ENCODE data around the gene VPS39.

The VPS39 gene

DNA sequence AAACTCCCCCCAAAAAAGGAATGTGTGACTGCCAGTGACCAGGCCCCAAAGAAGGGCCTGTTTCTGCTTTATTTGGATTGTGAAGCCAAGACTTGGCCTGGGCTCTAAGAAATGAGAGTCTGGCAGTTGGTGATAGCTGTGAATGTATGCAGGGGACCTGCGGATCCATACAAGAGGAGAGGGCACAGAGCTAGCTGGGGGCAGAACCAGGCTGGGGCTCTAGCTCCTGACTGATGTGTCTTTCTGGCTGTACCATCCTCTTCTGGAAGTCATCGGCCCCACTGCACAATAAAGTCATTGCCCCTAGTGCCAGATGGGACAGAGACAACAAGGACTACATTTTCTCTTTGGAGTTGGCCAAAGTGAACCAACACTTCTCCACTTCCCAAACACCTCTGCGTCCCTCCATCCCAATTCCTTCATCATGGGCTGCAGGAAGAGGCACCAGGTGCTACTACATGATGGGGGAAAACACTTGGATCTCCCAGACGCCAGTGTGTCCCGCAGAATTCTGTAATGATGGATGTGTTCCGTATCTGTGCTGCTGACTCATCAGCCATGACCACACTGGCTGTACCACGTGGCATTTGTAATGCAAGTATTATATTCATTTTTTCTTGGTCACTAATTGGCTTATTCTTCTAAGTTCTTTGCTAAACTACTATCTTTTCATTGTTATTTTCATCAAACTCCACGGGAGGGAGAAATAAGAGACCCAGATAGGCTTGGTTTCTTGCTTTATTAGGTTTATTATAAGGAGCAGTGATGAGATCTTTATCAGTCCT, 49.9 kb downstream of the VPS39 start:
- no peak for DNase-seq (ENCODE audit: low read depth in 2 of 2)

DNA sequence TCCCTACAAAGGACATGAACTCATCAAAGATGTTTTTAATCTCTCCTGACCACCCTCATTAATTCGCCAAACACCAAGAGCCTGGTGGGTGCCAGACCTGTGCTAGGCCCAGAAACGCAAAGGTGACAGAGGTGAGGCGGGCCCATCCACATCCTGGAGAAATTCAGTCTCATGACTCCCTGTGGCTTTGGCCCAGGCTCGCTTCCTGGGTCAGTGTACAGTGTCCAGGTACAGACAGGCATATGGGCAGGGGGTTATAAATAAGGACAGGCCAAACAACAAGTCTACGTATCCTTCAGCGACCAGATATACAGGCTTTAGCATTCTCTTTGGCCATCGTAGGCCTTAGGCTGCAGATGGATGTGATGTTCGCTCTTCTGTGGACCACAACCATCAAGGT, 50.7 kb downstream of the VPS39 start:
- DNase-seq (ENCODE audit: low read depth in 2 of 2): no peak

- no peak for DNase-seq (ENCODE audit: low read depth in 2 of 2)
Measured at GRCh38 chr15:42156243-42156922, 51.7 kb downstream of the VPS39 start, which contains the start of gene PLA2G4F. Gene PLA2G4F (minus strand): TSS chr15:42156636. CDS start chr15:42156549, 87 bp downstream.

DNA sequence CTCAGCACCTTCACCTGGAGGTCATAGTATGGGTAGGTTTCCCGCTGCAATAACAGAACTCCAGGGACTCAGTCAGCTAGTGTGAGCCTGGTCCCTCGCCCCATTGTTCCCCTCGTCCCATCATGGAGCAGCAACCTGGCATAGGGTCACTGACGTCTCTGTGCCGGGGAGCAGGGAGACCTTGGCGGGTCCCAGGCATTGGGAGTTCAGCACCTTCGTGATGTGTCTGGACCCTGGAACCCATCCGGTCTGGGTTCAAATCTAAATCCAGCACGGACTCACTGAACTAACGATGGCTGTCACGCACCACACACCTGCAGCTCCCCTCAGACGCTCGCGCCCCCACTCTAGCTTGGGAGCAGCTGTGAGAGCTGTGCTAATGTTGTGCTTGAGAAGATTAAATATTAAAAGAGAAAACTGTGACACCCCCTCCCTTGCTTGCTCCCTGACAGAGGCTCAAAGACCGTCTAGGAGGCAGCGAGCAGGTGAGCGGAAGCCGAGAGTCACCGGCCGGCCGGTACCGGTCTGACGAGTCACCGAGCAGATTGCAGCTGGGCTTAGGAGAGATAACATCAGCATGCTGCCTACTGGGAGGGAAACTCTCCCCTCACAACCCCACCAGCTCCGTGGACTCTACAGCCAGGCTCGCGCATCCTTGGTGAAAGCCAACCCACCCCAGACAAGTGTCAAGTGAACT, 52.4 kb downstream of the VPS39 start:
- no peak for DNase-seq (ENCODE audit: low read depth in 2 of 2)

DNA sequence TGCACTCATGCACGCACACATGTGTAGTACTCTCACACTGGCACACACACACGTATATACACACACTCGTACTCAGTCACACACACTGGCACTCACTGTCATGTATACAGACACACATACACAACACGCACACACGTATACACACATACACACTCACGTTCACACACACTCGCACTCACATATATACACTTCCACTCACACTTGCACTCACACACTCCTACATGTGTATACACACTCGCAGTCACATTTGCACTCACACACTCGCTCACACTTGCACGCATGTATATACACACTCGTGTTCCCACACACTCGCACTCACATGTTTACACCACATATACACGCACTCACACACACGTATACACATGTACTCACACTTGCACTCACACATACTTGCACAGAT, 53.1 kb downstream of the VPS39 start:
- no peak for DNase-seq (ENCODE audit: low read depth in 2 of 2)

DNA sequence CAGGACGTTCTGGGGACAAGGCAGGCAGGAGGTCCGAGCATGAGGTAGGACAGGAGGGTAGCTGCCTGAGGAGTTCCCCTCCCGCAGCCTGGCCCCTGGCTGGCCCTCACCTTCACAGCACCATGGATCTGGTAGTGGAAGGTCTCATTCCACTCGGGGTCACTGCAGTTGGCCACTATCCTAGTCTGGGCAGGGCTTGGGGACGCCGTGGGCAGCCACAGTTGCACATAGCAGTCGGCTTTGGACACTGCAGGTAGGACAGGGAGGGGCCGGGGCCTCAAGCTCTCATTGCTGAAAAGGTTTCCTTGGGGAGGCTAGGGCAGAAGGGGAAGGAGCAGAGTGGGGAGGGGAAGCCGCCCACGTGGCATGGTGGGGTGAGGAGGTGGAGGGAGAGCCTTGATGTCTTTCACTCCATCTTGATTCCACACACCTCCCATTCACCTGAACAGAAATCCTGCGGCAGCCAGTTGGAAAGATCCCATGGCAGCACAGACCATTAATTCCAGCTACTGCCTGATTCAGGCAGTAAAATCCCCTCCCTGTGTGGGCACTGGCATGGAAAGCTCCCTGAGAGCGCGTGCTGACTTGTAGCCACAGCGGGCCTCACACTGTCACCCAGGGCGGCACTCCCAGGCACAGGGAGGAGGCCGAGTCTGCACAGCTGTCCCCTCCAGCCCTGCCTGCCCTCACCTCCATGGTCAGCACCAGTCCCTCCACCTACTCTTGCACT, 53.7 kb downstream of the VPS39 start:
- no peak for DNase-seq (ENCODE audit: low read depth in 2 of 2)

DNA sequence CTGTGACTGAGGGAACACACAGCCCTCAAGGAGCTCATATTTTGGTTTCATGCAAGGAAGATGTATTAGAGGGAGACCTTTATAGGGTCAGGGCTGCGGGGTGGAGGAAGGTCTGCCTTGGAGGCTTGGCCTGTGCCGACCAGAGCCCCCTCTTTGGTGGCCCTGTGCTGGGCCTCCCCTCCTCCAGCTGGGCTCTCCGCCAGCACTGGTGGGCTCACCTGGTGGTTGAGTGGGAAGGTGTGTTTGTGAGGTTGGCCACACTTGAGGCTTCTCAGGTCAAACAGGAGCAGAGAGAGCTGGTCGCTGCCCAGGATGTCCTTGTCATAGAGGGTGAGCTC, 54.3 kb downstream of the VPS39 start:
- DNase-seq (ENCODE audit: low read depth in 2 of 2): no peak

DNA sequence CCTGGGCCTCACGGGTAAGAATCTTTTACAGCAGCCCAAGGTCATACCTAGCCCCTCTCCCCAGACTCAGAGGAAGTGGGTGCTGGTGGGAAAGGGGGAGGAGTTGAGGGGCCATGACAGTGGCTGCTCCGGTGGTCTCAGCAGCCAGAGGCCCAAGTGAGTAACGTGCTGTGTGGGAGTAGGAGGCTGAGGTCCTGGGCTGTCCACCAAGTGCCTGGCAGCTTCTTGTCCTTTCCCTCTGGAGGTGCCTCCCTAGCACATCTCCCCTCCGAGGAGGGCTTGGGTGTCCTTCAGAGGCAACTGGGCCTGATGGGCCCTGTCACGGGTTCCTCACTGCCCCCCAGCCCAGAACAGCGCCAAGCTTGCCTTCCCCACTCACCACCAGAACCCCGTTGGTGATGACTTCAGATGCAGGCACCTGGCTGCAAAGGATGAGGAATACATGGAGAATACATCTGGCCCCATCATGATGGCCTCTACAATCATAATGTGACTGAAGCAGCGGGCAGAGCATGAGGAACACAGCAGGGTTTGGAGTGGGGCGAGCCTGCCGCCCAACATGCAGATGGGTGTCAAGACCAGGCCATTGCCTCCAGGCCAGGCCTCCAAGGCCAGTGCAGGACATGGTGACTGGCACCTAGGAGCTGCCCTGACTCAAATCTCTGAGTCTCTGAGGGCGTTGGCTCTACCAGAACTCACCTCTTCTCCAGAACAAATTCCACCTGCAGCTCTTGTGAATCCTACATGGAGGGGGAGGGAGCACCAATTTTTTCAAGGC, 55.0 kb downstream of the VPS39 start:
- DNase-seq (ENCODE audit: low read depth in 2 of 2): no peak

DNA sequence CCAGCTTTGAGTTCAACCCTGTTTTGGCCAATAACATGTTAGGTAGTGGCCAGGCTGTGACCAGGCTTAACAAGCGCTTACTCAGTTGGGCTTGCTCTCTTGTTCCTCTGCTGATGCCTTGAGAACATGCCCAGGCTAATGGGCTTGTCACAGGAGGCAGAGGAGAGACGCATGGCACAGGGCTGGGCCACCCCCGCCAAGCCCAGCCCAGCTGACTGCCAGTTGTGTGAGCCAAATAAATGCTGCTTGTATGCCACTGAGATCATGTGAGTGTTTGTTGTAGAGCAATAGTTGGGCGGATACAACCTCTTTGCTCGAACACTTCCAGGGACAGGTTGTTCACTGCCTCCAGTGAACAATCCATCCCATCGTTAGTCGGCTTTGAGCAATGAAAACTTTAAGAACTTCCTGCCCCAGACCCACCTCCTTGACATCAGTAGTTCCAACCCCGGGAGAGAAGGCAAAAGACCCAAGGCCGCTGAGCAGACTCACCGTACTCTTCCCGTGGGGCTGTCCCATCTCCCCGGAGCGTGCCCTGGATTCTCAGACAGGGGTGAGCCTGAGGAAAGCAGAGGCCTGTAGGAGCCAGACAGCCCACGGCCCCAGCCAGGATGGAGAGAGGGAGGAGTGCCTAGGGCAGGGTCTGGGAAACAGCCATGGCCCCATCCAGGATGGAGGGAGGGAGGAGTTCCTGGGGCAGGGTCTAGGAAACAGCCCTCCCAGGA, 55.7 kb downstream of the VPS39 start:
- no peak for DNase-seq (ENCODE audit: low read depth in 2 of 2)

DNA sequence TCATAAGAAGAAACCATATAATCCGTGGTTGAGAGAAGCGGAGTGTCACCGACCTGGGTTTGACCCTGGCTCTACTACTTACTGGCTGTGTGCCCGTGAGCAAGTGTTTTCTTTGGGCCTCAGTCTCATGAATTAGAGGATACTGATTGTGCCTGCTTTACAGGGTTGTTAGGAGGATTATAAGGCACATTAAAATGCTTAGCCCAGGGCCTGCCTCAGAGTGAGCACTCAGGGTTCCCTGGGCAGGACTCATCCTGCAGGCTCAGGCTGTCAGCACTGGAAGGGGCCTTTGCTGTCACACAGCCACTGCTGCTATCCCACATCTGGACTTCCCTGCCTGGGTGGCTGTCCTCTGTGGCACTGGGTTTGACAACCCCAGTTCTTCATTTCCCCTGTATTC, 56.4 kb downstream of the VPS39 start:
- no peak for DNase-seq (ENCODE audit: low read depth in 2 of 2)

DNA sequence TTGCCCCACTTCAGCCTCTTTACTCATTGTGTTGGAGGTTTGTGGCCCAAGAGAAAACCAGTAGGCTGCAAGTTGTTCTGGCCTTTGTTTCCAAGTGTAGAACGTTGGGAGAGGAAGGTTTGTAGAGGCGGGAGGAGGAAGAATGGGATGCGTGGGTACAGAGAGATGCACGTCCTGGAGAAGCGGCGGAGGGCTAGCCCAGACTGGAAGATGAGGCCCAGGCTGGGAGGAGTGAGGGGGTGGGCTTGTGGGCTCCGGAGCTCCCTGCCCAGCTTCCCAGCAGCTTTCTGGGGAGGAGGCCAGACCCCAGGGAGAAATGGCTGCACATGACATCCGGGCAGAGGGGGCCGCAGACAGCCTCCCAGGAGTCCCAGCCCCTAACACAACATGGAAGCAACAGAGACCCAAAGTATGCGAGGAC, 57.0 kb downstream of the VPS39 start:
- no peak for DNase-seq (ENCODE audit: low read depth in 2 of 2)

DNA sequence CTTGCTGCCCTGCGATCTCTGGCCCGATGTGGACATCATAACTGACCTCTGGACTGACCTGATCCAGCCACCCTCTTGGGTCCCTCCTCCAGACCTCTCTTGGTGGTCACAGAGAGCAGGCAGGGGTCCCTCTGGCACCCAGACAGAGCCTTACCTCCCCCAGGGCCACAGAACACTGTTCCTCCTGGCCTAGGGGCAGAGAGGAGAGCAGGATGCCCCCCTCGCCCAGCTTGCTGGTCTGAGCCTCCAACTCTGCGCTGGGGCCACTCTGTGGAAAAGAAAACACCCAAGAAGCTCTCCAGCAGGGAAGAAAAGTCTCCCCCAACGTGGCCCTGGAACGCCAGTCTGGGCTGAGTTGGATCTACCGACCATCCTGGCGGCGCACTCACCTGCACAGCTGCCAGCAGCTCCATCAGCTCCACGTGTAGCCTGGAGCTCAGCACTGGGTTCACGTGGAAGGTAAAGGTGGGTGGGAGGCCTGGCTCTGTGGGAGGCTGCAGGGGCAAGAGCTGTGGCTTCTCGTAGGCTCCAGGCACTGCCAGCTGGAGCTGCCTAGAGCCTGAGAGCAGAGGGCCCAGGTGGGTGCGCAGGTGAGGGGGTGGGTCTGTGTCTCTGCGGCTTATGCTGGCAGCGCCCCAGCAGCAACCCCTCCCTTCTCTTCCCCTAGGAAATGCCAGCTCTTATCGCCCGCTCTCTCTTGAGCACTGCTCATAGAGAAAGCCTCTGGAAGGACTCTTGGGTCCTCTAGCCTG, 57.7 kb downstream of the VPS39 start:
- DNase-seq (ENCODE audit: low read depth in 2 of 2): no peak

GRCh38 chr15:42149493-42150218, 58.4 kb downstream of the VPS39 start:
- DNase-seq (ENCODE audit: low read depth in 2 of 2): no peak

DNA sequence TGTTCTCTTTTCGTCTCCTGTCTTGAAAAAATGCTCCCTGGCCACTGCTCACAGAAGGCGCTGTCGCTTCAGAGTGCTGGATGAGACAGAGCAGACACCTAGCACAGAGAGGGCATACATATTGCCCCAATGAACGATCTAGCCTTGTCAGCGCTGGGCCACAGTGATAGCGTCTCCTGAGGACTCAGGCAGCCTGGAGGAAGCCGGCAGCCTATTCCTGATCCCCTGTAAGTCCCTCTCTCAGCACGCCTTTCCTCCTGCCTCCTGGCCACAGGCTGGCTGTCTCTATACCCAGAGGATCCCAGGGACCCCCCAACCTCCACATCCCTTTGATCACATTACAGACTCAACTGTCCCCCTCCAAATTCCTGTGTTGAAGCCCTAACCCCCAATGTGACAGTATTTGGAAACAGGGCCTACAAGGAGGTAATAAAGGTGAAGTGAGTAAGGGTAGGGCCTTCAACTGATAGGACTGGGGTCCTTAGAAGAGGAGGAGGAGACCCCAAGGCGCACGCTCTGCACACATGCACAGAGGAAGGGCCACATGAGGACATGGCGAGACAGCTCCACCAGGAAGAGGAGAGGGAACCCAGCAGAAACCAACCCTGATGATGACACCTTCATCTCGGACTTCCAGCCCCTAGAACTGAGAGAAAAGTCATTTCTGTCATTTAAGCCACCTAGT, 59.2 kb downstream of the VPS39 start:
- no peak for DNase-seq (ENCODE audit: low read depth in 2 of 2)

DNA sequence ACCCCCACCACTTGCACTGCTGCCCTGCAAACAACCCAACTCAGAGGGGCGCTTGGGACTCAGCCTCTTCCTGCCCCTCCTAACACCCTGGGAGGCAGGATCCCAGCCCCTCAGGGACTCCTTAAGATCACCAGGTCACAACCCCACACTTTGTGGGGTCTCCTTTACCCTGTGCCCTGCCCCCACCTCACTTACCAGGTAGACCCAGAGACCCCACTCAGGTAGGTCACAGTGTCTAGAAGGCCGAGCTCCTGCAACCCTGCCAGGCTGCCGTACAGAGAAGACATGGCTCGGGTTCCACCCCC, 60.7 kb downstream of the VPS39 start:
- no peak for DNase-seq (ENCODE audit: low read depth in 2 of 2)

GRCh38 chr15:42146551-42147430, 61.3 kb downstream of the VPS39 start:
- DNase-seq (ENCODE audit: low read depth in 2 of 2): no peak

DNA sequence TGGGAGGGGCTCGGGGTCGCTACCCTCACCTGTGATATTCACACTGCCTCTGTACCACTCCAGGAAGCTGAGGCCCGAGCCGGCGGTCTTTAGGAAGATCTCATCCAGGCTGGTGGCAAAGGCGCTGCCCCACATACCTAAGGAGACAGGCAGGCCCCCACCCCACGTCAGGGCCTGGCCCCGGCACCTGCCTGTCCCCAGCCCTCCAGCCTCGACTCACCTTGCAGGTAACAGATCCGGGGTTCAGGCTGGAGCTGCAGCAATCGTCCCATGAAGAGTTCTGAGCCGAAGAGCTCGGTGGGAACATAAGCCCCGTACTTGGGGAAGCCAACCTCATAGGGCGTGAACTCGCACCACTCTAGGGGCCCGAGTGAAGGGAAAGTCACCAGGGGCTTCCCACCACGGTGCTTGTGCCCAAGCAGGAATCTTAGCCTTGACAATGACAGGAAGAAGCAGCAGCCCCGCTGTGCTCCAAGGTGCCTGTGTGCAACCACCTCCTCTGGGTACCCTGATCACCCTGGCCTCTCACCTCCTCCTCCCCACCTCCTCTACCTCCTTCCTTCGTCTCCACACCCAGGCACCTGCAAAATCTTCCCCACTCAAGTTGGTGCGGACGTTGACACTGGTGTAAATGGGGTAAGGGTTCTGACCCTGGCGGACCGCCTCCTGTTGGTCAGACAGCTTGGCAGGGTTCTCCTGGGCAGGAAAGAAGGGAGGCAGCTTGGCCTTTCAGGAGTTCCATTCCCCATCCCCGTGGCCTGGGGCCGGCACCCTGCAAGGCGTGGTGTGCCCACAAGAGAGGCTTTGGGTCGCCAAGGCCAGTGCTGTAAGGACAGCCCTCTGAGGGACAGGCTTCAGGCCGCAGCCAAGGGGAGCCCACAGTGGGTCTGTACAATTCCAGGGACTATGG, 62.3 kb downstream of the VPS39 start:
- DNase-seq (ENCODE audit: low read depth in 2 of 2): no peak

All from stimulated activated CD8-positive, alpha-beta memory T cell treated with anti-CD3 and anti-CD28 coated beads, Interleukin-2, amount 100 ng/mL, for 1 hour (primary cell).